OCI-LY7 (cell line): ENCODE measurements around the gene ASAP3. TPM values are rescaled to one million over a fixed set of nuclear protein-coding genes. Genes with fewer than 3 reads are reported as not detected.

Source experiments
- BruUV-seq: library from RNA; stranded (reverse); fragments of 400-500 nt; replicated peaks from 2 replicates; lab custom pipeline; 2021; lab: Mats Ljungman, UMichigan
- CTCF ChIA-PET: fragments of 300-600 bp; sonication (Branson Sonifier 250); formaldehyde crosslinking; loops from one replicate; lab custom pipeline; 2022; ENCODE audit warnings: antibody characterized with exemption; ENCODE audit not compliant: unreplicated experiment; lab: Charles Lee
- POLR2A ChIA-PET: fragments of 300-600 bp; sonication (Branson Sonifier 250); formaldehyde crosslinking; loops from one replicate; lab custom pipeline; 2022; ENCODE audit warnings: antibody characterized with exemption; lab: Charles Lee
- DNase-seq: peaks from one replicate; pipeline ENCODE4 v3.0.0-alpha.2; 2015; ENCODE audit warnings: low spot score
- H2AFZ ChIP-seq: fragments of 200-600 bp; sonication (generic), shearing (Covaris generic); 2 replicates; pipeline ENCODE4 v1.6.1; 2014; ENCODE audit warnings: mild to moderate bottlenecking, antibody characterized with exemption, low read length, moderate library complexity
- H3K27ac ChIP-seq: fragments of 200-600 bp; sonication (generic); 2 replicates; pipeline ENCODE4 v1.5.1; 2014; ENCODE audit warnings: mixed run types, low read depth, mild to moderate bottlenecking, moderate library complexity, low read length, inconsistent platforms; ENCODE audit not compliant: poor library complexity, severe bottlenecking
- H3K36me3 ChIP-seq: fragments of 200-600 bp; sonication (generic); 2 replicates; pipeline ENCODE4 v1.6.1; 2014; ENCODE audit warnings: mild to moderate bottlenecking, antibody characterized with exemption, low read length, moderate library complexity, mixed read lengths; ENCODE audit not compliant: insufficient read depth
- H3K4me1 ChIP-seq: fragments of 200-600 bp; sonication (generic); 2 replicates; pipeline ENCODE4 v1.5.1; 2014; ENCODE audit warnings: mild to moderate bottlenecking, low read length; ENCODE audit not compliant: insufficient read depth, poor library complexity, severe bottlenecking
- H3K4me2 ChIP-seq: fragments of 200-600 bp; sonication (generic); 2 replicates; pipeline ENCODE4 v1.6.1; 2014; ENCODE audit warnings: mild to moderate bottlenecking, low read length
- H3K4me3 ChIP-seq: fragments of 200-600 bp; sonication (generic); 2 replicates; pipeline ENCODE4 v1.5.1; 2014; ENCODE audit warnings: mild to moderate bottlenecking, low read depth, low read length; ENCODE audit not compliant: poor library complexity, severe bottlenecking
- H3K79me2 ChIP-seq: fragments of 200-600 bp; sonication (generic); 2 replicates; pipeline ENCODE4 v1.6.1; 2016; ENCODE audit warnings: low read depth, mild to moderate bottlenecking, low read length, moderate library complexity, mixed read lengths; ENCODE audit not compliant: insufficient read depth
- H3K9me2 ChIP-seq: fragments of 200-600 bp; sonication (generic); 2 replicates; pipeline ENCODE4 v1.6.1; 2016; ENCODE audit warnings: mild to moderate bottlenecking, low read length, mixed read lengths; ENCODE audit not compliant: insufficient read depth
- H3K9me3 ChIP-seq: fragments of 200-600 bp; sonication (generic); 2 replicates; pipeline ENCODE4 v1.6.1; 2014; ENCODE audit warnings: mild to moderate bottlenecking, mixed run types, low read length, mixed read lengths
- H4K20me1 ChIP-seq: fragments of 200-600 bp; sonication (generic); 2 replicates; pipeline ENCODE4 v1.6.1; 2014; ENCODE audit warnings: mild to moderate bottlenecking, antibody characterized with exemption, low read length, moderate library complexity, mixed read lengths; ENCODE audit not compliant: insufficient read depth
- CTCF ChIP-seq: fragments of 200-600 bp; sonication (generic); conservative IDR thresholded peaks from 2 replicates; pipeline ENCODE4 v1.5.1; 2014; ENCODE audit warnings: mild to moderate bottlenecking, antibody characterized with exemption, low read length, moderate library complexity, mixed read lengths
- EZH2phosphoT487 ChIP-seq: fragments of 200-600 bp; sonication (generic); IDR thresholded peaks from 2 replicates; pipeline ENCODE4 v1.6.1; 2018; ENCODE audit warnings: low read depth, borderline replicate concordance, mild to moderate bottlenecking, mixed run types, antibody characterized with exemption, low read length, moderate library complexity, mixed read lengths
- intact Hi-C: fragments of 100-400 bp; cut with micrococcal nuclease; formaldehyde crosslinking; loops from one replicate; pipeline ENCODE4 v1.10.0; 2022; ENCODE audit not compliant: unreplicated experiment
- total RNA-seq, 2 experiments: library from RNA; depleted of rRNA in 1 of 2; stranded (reverse); fragments of >200 nt in 1 of 2; shearing (Covaris generic) in 1 of 2; gene quantifications; 2 replicates each; pipeline ENCODE4 v1.2.3, GENCODE V29; 2014 to 2022

Gene ASAP3
- total RNA-seq, 2 experiments from 2014 or later, result 5.9 to 14.9 TPM

GRCh38 chr1:23417570-23417969 lies 66.4 kb downstream of the ASAP3 start:
- H3K27ac ChIP-seq, result no peak overlapping the region
- no peaks in the 10 kb centered on the region for H3K4me1 ChIP-seq
- H3K79me2 ChIP-seq, result no peaks in the 10 kb centered on the region
- DNase-seq, result no peak
- H2AFZ ChIP-seq, result no peak overlapping the region
- H3K9me2 ChIP-seq, result no peaks in the 10 kb centered on the region
- H3K4me3 ChIP-seq, result no peak overlapping the region
- POLR2A ChIA-PET, result interaction anchor here (0.5 to 0.6 kb wide), 2 partner anchors 97 to 255 kb away, joined by 3 to 5 read pairs; no protein-coding TSS in a partner anchor
- intact Hi-C loops, result no loop called here
- no TSS peak for BruUV-seq
- CTCF ChIA-PET, result no interaction called here
- H3K4me2 ChIP-seq, result no peak overlapping the region
- no peaks in the 10 kb centered on the region for H4K20me1 ChIP-seq
- no peaks in the 10 kb centered on the region for H3K9me3 ChIP-seq
- H3K36me3 ChIP-seq, result no peaks in the 10 kb centered on the region
- TF ChIP-seq CTCF (no peak), EZH2phosphoT487 (no peak)

- H3K79me2 ChIP-seq, result no peaks in the 10 kb centered on the region
- H3K4me1 ChIP-seq, result no peaks in the 10 kb centered on the region
- no peak for DNase-seq
- H4K20me1 ChIP-seq, result no peaks in the 10 kb centered on the region
- POLR2A ChIA-PET, result interaction anchor here (0.5 kb wide), 1 partner anchor 97 kb away, joined by 3 read pairs; no protein-coding TSS in a partner anchor
- no peak overlapping the region for H3K4me3 ChIP-seq
- intact Hi-C loops, result no loop called here
- H3K4me2 ChIP-seq, result no peak overlapping the region
- no peaks in the 10 kb centered on the region for H3K36me3 ChIP-seq
- TF ChIP-seq CTCF (no peak), EZH2phosphoT487 (no peak)
- H3K27ac ChIP-seq, result no peak overlapping the region
- no peaks in the 10 kb centered on the region for H3K9me2 ChIP-seq
- no TSS peak for BruUV-seq
- no peaks in the 10 kb centered on the region for H3K9me3 ChIP-seq
- no peak overlapping the region for H2AFZ ChIP-seq
- CTCF ChIA-PET, result no interaction called here
Observed at GRCh38 chr1:23416964-23417363, 67.0 kb downstream of the ASAP3 start.

- intact Hi-C loops, result loop anchor here (10.0 kb wide), 1 partner anchor 74 kb away; no protein-coding TSS in a partner anchor
- no peak for DNase-seq
- peaks cover 5% of the 10 kb centered on the region for H3K4me1 ChIP-seq
- H3K9me3 ChIP-seq, result no peaks in the 10 kb centered on the region
- ChIA-PET CTCF (no interaction called here), POLR2A (no interaction called here)
- H2AFZ ChIP-seq, result no peak overlapping the region
- TF ChIP-seq EZH2phosphoT487 (no peak), CTCF (no peak)
- H3K27ac ChIP-seq, result no peak overlapping the region
- H3K4me3 ChIP-seq, result no peak overlapping the region
- H3K79me2 ChIP-seq, result no peaks in the 10 kb centered on the region
- no TSS peak for BruUV-seq
- H4K20me1 ChIP-seq, result no peaks in the 10 kb centered on the region
- no peaks in the 10 kb centered on the region for H3K9me2 ChIP-seq
- H3K4me2 ChIP-seq, result no peak overlapping the region
- no peaks in the 10 kb centered on the region for H3K36me3 ChIP-seq
Observed at GRCh38 chr1:23408797-23409290, 75.1 kb downstream of the ASAP3 start.
